Glutamatergic neuron (in vitro differentiated cells): ENCODE measurements around the gene DCAF17. TPM values are rescaled to one million over a fixed set of nuclear protein-coding genes. Genes with fewer than 3 reads are reported as not detected.
A peak's percentile ranks its signal among the peaks of the same experiment; 100 is the strongest.

ENCODE experiments used
- DNase-seq: peaks from one replicate; pipeline ENCODE4 v3.0.0; 2022
- H3K27ac Mint-ChIP-seq: one replicate; pipeline ENCODE4 v1.8.0; 2020; ENCODE audit warnings: mild to moderate bottlenecking, mixed read lengths, inconsistent platforms; ENCODE audit not compliant: unreplicated experiment
- H3K27me3 Mint-ChIP-seq: one replicate; pipeline ENCODE4 v1.8.0; 2020; ENCODE audit warnings: mild to moderate bottlenecking, moderate library complexity, mixed read lengths, inconsistent platforms; ENCODE audit not compliant: unreplicated experiment
- H3K36me3 Mint-ChIP-seq: one replicate; pipeline ENCODE4 v1.8.0; 2020; ENCODE audit warnings: mild to moderate bottlenecking, mixed read lengths, inconsistent platforms; ENCODE audit not compliant: unreplicated experiment
- H3K4me1 Mint-ChIP-seq: one replicate; pipeline ENCODE4 v1.8.0; 2020; ENCODE audit warnings: mild to moderate bottlenecking, low read depth, mixed read lengths, inconsistent platforms; ENCODE audit not compliant: unreplicated experiment
- H3K4me3 Mint-ChIP-seq: one replicate; pipeline ENCODE4 v1.8.0; 2020; ENCODE audit warnings: mild to moderate bottlenecking, mixed read lengths, inconsistent platforms; ENCODE audit not compliant: unreplicated experiment
- H3K9me3 Mint-ChIP-seq: one replicate; pipeline ENCODE4 v1.8.0; 2020; ENCODE audit warnings: mild to moderate bottlenecking, moderate library complexity, mixed read lengths, inconsistent platforms; ENCODE audit not compliant: unreplicated experiment
- CTCF ChIP-seq: fragments of 200-600 bp; sonication (generic); IDR thresholded peaks from one replicate; pipeline ENCODE4 v1.5.0; 2021; ENCODE audit not compliant: partially characterized antibody, unreplicated experiment
- total RNA-seq: library from RNA; stranded (reverse); fragmentation: NEBNext Ultra II Directional; extraction: Animal tissue kit (Norgen Biotek cat#: 25700); gene quantifications from one replicate; pipeline ENCODE4 v1.2.1, GENCODE V29; 2021; ENCODE audit not compliant: unreplicated experiment

The DCAF17 gene
- total RNA-seq, 1 donor from 2014 or later, result 17.0 TPM

DNA sequence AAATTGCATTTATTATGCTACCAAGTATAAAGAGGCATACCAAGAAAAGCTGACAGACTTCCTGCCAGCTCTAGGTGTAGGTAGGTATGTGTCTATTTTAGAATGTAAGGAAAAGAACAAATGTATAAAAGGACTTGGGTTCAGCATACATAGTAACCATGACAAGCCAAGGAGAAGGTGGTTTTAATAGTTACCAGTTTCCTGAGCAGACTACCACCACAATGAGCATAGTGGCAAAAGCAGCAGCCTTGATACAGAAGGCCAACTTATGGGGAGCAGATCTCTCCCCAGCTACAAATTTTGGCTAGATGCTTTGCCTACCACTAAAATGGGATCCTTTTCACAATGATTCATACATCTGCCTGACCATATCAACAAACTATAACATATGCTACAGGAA, 34.7 kb upstream of the DCAF17 start:
- TF ChIP-seq CTCF, result no peak
- Mint-ChIP-seq H3K27me3 (peaks cover 2% of the 10 kb centered on the region), H3K4me3 (no peak overlapping the region), H3K9me3 (no peaks in the 10 kb centered on the region), H3K36me3 (peaks cover 5% of the 10 kb centered on the region), H3K27ac (no peak overlapping the region), H3K4me1 (peaks cover 9% of the 10 kb centered on the region)
- DNase-seq, result no peak

GRCh38 chr2:171400395-171400794, 33.6 kb upstream of the DCAF17 start:
- Mint-ChIP-seq H3K9me3 (no peaks in the 10 kb centered on the region), H3K27ac (peak overlapping the region; percentile 74), H3K4me1 (peaks cover 9% of the 10 kb centered on the region), H3K36me3 (peaks cover 5% of the 10 kb centered on the region), H3K4me3 (peak overlapping the region; percentile 13), H3K27me3 (peaks cover 2% of the 10 kb centered on the region)
- DNase-seq, result no peak
- no peak for TF ChIP-seq CTCF

DNA sequence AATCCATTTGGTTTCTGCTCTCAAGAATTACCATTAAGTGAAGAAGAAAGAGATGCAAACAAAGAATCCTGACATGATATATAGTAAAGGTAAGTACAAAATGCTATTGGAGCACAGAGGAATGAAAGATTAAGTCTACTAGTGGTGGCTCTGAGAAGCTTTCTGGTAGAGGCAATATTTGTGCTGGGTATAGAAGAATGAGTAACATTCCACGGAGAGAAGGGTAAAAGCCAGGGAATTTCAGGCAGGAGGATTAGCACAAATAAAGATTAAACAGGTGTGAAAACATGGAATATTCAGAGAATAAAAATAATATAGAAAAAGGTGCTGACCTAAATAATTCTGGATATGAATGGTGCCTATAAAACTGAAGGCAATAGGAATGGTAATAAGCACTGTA, 32.1 kb upstream of the DCAF17 start:
- peaks cover 5% of the 10 kb centered on the region for H3K36me3 Mint-ChIP-seq
- TF ChIP-seq CTCF, result no peak
- no peak overlapping the region for H3K4me3 Mint-ChIP-seq
- H3K9me3 Mint-ChIP-seq, result no peaks in the 10 kb centered on the region
- DNase-seq, result no peak
- H3K4me1 Mint-ChIP-seq, result peaks cover 9% of the 10 kb centered on the region
- H3K27ac Mint-ChIP-seq, result no peak overlapping the region
- peaks cover 2% of the 10 kb centered on the region for H3K27me3 Mint-ChIP-seq

- no peak overlapping the region for H3K4me3 Mint-ChIP-seq
- peaks cover 9% of the 10 kb centered on the region for H3K4me1 Mint-ChIP-seq
- TF ChIP-seq CTCF, result no peak
- DNase-seq, result no peak
- peaks cover 5% of the 10 kb centered on the region for H3K36me3 Mint-ChIP-seq
- H3K27me3 Mint-ChIP-seq, result peaks cover 2% of the 10 kb centered on the region
- H3K27ac Mint-ChIP-seq, result no peak overlapping the region
- no peaks in the 10 kb centered on the region for H3K9me3 Mint-ChIP-seq
Measured at GRCh38 chr2:171402906-171403580, 31.0 kb upstream of the DCAF17 start.

- peaks cover 2% of the 10 kb centered on the region for H3K27me3 Mint-ChIP-seq
- no peak for TF ChIP-seq CTCF
- H3K27ac Mint-ChIP-seq, result no peak overlapping the region
- no peak for DNase-seq
- H3K9me3 Mint-ChIP-seq, result no peaks in the 10 kb centered on the region
- peaks cover 5% of the 10 kb centered on the region for H3K36me3 Mint-ChIP-seq
- H3K4me1 Mint-ChIP-seq, result peaks cover 9% of the 10 kb centered on the region
- no peak overlapping the region for H3K4me3 Mint-ChIP-seq
Measured at GRCh38 chr2:171404261-171404660, 29.8 kb upstream of the DCAF17 start.
